ENCODE data around the gene SANBR. TPM values are rescaled to one million over a fixed set of nuclear protein-coding genes. Genes with fewer than 3 reads are reported as not detected.

Gene SANBR
- total RNA-seq, 1 donor from 2014 or later: 90.5 TPM

GRCh38 chr2:61085883-61086282 lies 20.2 kb downstream of the SANBR start:
- DNase-seq (ENCODE audit: low spot score in 2 of 2) (no peak), FAIRE-seq (no peak)

GRCh38 chr2:61089797-61090196 lies 24.1 kb downstream of the SANBR start:
- no peak for DNase-seq (ENCODE audit: low spot score in 2 of 2)
- no peak for FAIRE-seq

DNA sequence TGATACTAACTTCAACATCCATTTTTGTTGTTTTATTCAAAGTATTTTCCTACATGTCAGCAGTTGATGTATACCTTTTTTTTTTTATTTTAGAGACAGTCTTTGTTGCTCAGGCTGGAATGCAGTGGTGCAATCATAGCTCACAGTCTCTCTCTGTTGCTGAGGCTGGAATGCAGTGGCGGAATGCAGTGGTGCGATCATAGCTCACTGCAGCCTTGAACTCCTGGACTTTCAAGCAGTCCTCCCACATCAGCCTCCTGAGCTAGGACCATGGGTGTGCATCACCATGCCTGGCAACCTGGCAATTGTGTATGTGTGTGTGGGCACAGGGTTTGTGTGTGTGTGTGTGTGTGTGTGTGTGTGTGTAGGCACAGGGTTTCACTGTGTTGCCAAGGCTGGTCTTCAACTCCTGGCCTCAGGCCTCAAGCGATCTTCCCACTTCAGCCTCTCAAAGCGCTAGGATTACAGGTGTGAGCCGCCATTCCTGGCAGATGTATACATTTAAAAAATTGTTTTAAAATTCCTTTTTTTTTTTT lies 24.8 kb downstream of the SANBR start:
- FAIRE-seq (no peak), DNase-seq (ENCODE audit: low spot score in 2 of 2) (no peak)

GRCh38 chr2:61091485-61091884 lies 25.8 kb downstream of the SANBR start:
- DNase-seq (ENCODE audit: low spot score in 2 of 2) (no peak), FAIRE-seq (no peak)

GRCh38 chr2:61096438-61096837 lies 30.8 kb downstream of the SANBR start:
- DNase-seq (ENCODE audit: low spot score in 2 of 2) (no peak), FAIRE-seq (no peak)

- no peak for FAIRE-seq
- no peak for DNase-seq (ENCODE audit: low spot score in 2 of 2)
These were observed 35.1 kb downstream of the SANBR start for GRCh38 chr2:61100801-61101200.

DNA sequence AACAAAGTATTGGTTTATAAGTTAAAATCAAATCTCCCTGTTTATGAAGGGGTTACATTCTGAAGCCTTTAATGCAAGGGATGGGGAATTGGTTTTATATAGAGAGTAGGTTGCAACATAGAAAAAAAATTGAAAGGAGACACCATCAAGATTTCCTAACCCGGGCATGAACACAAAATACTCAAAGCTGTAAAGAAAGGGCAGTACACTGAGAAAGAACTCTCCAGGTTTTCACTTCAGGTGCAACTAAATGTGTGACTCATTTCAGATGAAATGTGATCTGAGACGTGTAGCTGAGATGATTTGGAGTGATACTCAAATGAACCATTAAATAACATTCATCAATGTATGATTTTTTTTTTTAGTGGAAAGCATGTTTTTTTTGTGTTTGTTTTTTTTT lies 43.6 kb downstream of the SANBR start:
- FAIRE-seq: no peak
- no peak for DNase-seq (ENCODE audit: low spot score in 2 of 2)

GRCh38 chr2:61111708-61112107 lies 46.0 kb downstream of the SANBR start:
- DNase-seq (ENCODE audit: low spot score in 2 of 2): no peak
- FAIRE-seq: no peak

GRCh38 chr2:61114147-61114546 lies 48.5 kb downstream of the SANBR start:
- FAIRE-seq (no peak), DNase-seq (ENCODE audit: low spot score in 2 of 2) (no peak)

Other genes starting within 250 kb of the SANBR start
- 5.7 TPM for gene REL, start 184.3 kb upstream of the SANBR start, total RNA-seq
- gene PEX13, start 48.2 kb upstream of the SANBR start, total RNA-seq: 82.3 TPM
- gene PUS10, start 47.6 kb upstream of the SANBR start, total RNA-seq: 4.9 TPM
- 2.9 TPM for gene C2orf74, start 96.3 kb downstream of the SANBR start, total RNA-seq